GM12873 (cell line): ENCODE measurements around the gene HIBADH.

Source experiments
- CTCF ChIP-seq: IDR thresholded peaks from 2 replicates; pipeline ENCODE4 v1.5.1; 2012; ENCODE audit warnings: low read depth, mild to moderate bottlenecking, moderate library complexity, low read length, control low read depth; ENCODE audit not compliant: insufficient read depth; ENCODE audit errors: missing control alignments

The HIBADH gene

GRCh38 chr7:27703181-27703580 is 40.5 kb upstream of the HIBADH start:
- no peak for TF ChIP-seq CTCF

GRCh38 chr7:27700501-27700900 is 37.8 kb upstream of the HIBADH start:
- TF ChIP-seq CTCF, result no peak

GRCh38 chr7:27699751-27700150 is 37.1 kb upstream of the HIBADH start:
- no peak for TF ChIP-seq CTCF

- TF ChIP-seq CTCF, result no peak
These were observed 35.3 kb upstream of the HIBADH start for GRCh38 chr7:27697861-27698430.

- no peak for TF ChIP-seq CTCF
These were observed 32.4 kb upstream of the HIBADH start for GRCh38 chr7:27695096-27695495.

- TF ChIP-seq CTCF, result no peak
These were observed 31.1 kb upstream of the HIBADH start for GRCh38 chr7:27693794-27694193.

- TF ChIP-seq CTCF, result no peak
These were observed 28.0 kb upstream of the HIBADH start for GRCh38 chr7:27690649-27691048.
